HEK293 (cell line): Measurements from ENCODE around the gene TAF10.
A peak's percentile ranks its signal among the peaks of the same experiment; 100 is the strongest.

Experiments used
- GLI2 ChIP-seq: fragments of 450-650 bp; formaldehyde crosslinking; IDR thresholded peaks from 2 replicates; pipeline ENCODE4; 2017; ENCODE audit warnings: missing biosample characterization, missing genetic modification characterization, low read depth, borderline replicate concordance
- HOXA7 ChIP-seq: sonication (generic); formaldehyde crosslinking; IDR thresholded peaks from 2 replicates; pipeline ENCODE4 v1.8.1; 2022; ENCODE audit warnings: missing genetic modification reagents, borderline replicate concordance
- HOXC10 ChIP-seq: sonication (generic); formaldehyde crosslinking; IDR thresholded peaks from 2 replicates; pipeline ENCODE4 v1.8.1; 2023; ENCODE audit warnings: mild to moderate bottlenecking, missing genetic modification reagents
- KLF1 ChIP-seq: fragments of 450-650 bp; formaldehyde crosslinking; IDR thresholded peaks from 2 replicates; pipeline ENCODE4 v1.5.1; 2016; ENCODE audit warnings: missing biosample characterization, missing genetic modification characterization
- RBAK ChIP-seq: fragments of 450-650 bp; formaldehyde crosslinking; IDR thresholded peaks from 2 replicates; pipeline ENCODE4 v1.5.1; 2016; ENCODE audit warnings: missing biosample characterization, missing genetic modification characterization
- REPIN1 ChIP-seq: fragments of 450-650 bp; formaldehyde crosslinking; IDR thresholded peaks from 2 replicates; pipeline ENCODE4 v1.5.1; 2017; ENCODE audit warnings: missing biosample characterization, missing genetic modification characterization, low read depth
- SCRT1 ChIP-seq: fragments of 450-650 bp; formaldehyde crosslinking; IDR thresholded peaks from 2 replicates; pipeline ENCODE4 v1.5.1; 2016; ENCODE audit warnings: missing biosample characterization, missing genetic modification characterization, borderline replicate concordance
- TRIM28 ChIP-seq: IDR thresholded peaks from 2 replicates; pipeline ENCODE4 v1.6.1; 2011; ENCODE audit warnings: low read length, control low read depth, borderline replicate concordance
- ZBTB17 ChIP-seq: fragments of 450-650 bp; formaldehyde crosslinking; IDR thresholded peaks from 2 replicates; pipeline ENCODE4 v1.5.1; 2016; ENCODE audit warnings: missing biosample characterization, missing genetic modification characterization
- ZBTB20 ChIP-seq: fragments of 450-650 bp; formaldehyde crosslinking; IDR thresholded peaks from 2 replicates; pipeline ENCODE4 v1.5.1; 2016; ENCODE audit warnings: missing biosample characterization, missing genetic modification characterization
- ZBTB21 ChIP-seq: fragments of 450-650 bp; formaldehyde crosslinking; IDR thresholded peaks from 2 replicates; pipeline ENCODE4 v1.5.1; 2017; ENCODE audit warnings: missing biosample characterization, missing genetic modification characterization
- ZNF211 ChIP-seq: fragments of 450-650 bp; formaldehyde crosslinking; IDR thresholded peaks from 2 replicates; pipeline ENCODE4 v1.5.1; 2016; ENCODE audit warnings: low read depth, missing biosample characterization, missing genetic modification characterization
- ZNF221 ChIP-seq: fragments of 450-650 bp; formaldehyde crosslinking; IDR thresholded peaks from 2 replicates; pipeline ENCODE4 v1.5.1; 2017; ENCODE audit warnings: missing biosample characterization, missing genetic modification characterization, borderline replicate concordance
- ZNF223 ChIP-seq: fragments of 450-650 bp; formaldehyde crosslinking; IDR thresholded peaks from 2 replicates; pipeline ENCODE4 v1.5.1; 2016; ENCODE audit warnings: missing biosample characterization, missing genetic modification characterization
- ZNF23 ChIP-seq: fragments of 450-650 bp; formaldehyde crosslinking; IDR thresholded peaks from 2 replicates; pipeline ENCODE4 v1.5.1; 2016; ENCODE audit warnings: missing biosample characterization, missing genetic modification characterization, borderline replicate concordance
- ZNF274 ChIP-seq, 2 experiments: fragments of 200-500 bp in 1 of 2; fragments of 450-650 bp in 1 of 2; sonication (Bioruptor generic) in 1 of 2; formaldehyde crosslinking in 1 of 2; IDR thresholded peaks; 2 replicates each; pipeline versions ENCODE4 v1.5.1 to v1.6.1; 2014 to 2016; ENCODE audit warnings: borderline replicate concordance in 1 of 2, inconsistent platforms in 1 of 2, low read length in 1 of 2, missing biosample characterization in 1 of 2, missing genetic modification characterization in 1 of 2
- ZNF324 ChIP-seq: fragments of 450-650 bp; formaldehyde crosslinking; IDR thresholded peaks from 2 replicates; pipeline ENCODE4 v1.5.1; 2016; ENCODE audit warnings: missing biosample characterization, missing genetic modification characterization
- ZNF391 ChIP-seq: fragments of 450-650 bp; formaldehyde crosslinking; IDR thresholded peaks from 2 replicates; pipeline ENCODE4 v1.5.1; 2016; ENCODE audit warnings: low read depth, missing biosample characterization, missing genetic modification characterization, borderline replicate concordance
- ZNF404 ChIP-seq: fragments of 450-650 bp; formaldehyde crosslinking; IDR thresholded peaks from 2 replicates; pipeline ENCODE4 v1.5.1; 2017; ENCODE audit warnings: missing biosample characterization, missing genetic modification characterization
- ZNF416 ChIP-seq: fragments of 450-650 bp; formaldehyde crosslinking; IDR thresholded peaks from 2 replicates; pipeline ENCODE4 v1.5.1; 2016; ENCODE audit warnings: missing biosample characterization, missing genetic modification characterization
- ZNF473 ChIP-seq: fragments of 450-650 bp; formaldehyde crosslinking; IDR thresholded peaks from 2 replicates; pipeline ENCODE4 v1.5.1; 2017; ENCODE audit warnings: missing biosample characterization, missing genetic modification characterization
- ZNF48 ChIP-seq: fragments of 450-650 bp; formaldehyde crosslinking; IDR thresholded peaks from 2 replicates; pipeline ENCODE4 v1.5.1; 2016; ENCODE audit warnings: missing biosample characterization, missing genetic modification characterization
- ZNF510 ChIP-seq: fragments of 450-650 bp; formaldehyde crosslinking; IDR thresholded peaks from 2 replicates; pipeline ENCODE4 v1.5.1; 2018; ENCODE audit warnings: mild to moderate bottlenecking, missing genetic modification characterization, missing biosample characterization; ENCODE audit not compliant: insufficient replicate concordance
- ZNF747 ChIP-seq: fragments of 450-650 bp; formaldehyde crosslinking; IDR thresholded peaks from 2 replicates; pipeline ENCODE4 v1.5.1; 2016; ENCODE audit warnings: missing biosample characterization, missing genetic modification characterization
- ZNF792 ChIP-seq: fragments of 450-650 bp; formaldehyde crosslinking; IDR thresholded peaks from 2 replicates; pipeline ENCODE4 v1.5.1; 2016; ENCODE audit warnings: missing biosample characterization, missing genetic modification characterization
- ZSCAN16 ChIP-seq: fragments of 450-650 bp; formaldehyde crosslinking; IDR thresholded peaks from 2 replicates; pipeline ENCODE4 v1.5.1; 2016; ENCODE audit warnings: missing biosample characterization, missing genetic modification characterization
- ZSCAN23 ChIP-seq: fragments of 450-650 bp; formaldehyde crosslinking; IDR thresholded peaks from 2 replicates; pipeline ENCODE4 v1.5.1; 2016; ENCODE audit warnings: missing biosample characterization, missing genetic modification characterization
- TF ChIP-seq, protein P1 (sequence below): fragments of 450-650 bp; formaldehyde crosslinking; IDR thresholded peaks from 2 replicates; pipeline ENCODE4 v1.5.1; 2016; ENCODE audit warnings: missing biosample characterization, missing genetic modification characterization
- TF ChIP-seq, protein P2 (sequence below): fragments of 450-650 bp; formaldehyde crosslinking; IDR thresholded peaks from 2 replicates; pipeline ENCODE4 v1.5.1; 2016; ENCODE audit warnings: missing biosample characterization, missing genetic modification characterization
- TF ChIP-seq, protein P3 (sequence below): fragments of 450-650 bp; formaldehyde crosslinking; IDR thresholded peaks from 2 replicates; pipeline ENCODE4 v1.5.1; 2016; ENCODE audit warnings: missing biosample characterization, missing genetic modification characterization
- TF ChIP-seq, protein P4 (sequence below): fragments of 450-650 bp; formaldehyde crosslinking; IDR thresholded peaks from 2 replicates; pipeline ENCODE4 v1.5.1; 2016; ENCODE audit warnings: missing biosample characterization, missing genetic modification characterization
- TF ChIP-seq, protein P5 (sequence below): fragments of 450-650 bp; formaldehyde crosslinking; IDR thresholded peaks from 2 replicates; pipeline ENCODE4 v1.5.1; 2016; ENCODE audit warnings: missing biosample characterization, missing genetic modification characterization

TAF10 gene

DNA sequence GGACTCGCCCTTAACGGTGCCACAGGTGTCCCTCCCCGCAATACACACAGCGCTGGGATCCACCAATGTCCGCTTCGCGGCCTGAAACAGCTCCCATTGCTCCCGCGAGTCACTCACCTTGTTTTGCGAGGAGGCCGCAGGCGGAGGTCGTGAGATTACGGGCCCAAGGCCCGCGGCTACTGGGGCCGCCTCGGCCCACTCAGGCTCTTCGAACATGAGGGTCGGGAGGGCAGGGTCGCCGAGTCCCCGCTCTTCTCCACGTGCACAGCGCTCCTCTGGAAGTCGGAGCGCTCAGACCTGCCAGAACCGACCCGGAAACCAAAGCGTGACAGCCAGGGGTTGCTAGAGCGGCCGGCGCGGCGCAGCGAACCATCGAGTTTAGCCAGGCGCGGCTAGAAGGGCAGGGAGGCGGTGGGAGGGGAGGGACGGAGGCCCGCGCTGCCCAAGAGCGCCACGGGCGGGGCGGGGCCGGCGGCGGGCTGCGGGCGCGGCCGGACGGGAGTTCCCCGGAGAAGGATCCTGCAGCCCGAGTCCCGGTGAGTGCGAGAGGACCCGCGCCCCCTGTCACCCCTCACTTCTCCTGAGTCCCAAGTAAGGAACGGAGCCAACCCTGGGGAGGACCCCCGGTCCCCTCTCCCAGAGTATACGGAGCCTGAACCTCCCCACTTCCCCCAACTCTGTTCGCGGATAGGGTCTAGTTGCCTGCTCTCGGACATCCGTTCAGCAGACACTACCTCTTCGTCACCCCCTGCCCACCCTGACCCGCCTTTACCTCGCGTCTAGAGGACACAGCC, 8.5 kb downstream of the TAF10 start, which contains the start of the genes ILK and RRP8 (continued):
- TF ChIP-seq ZNF324 (0 out of 2 replicates have a peak, but pooled peaks have one; percentile 70), ZNF223 (tag by site-specific recombination) (no peak), ZNF391 (no peak), HOXC10 (CRISPR knock-in tag) (no peak), ZNF473 (no peak), ZBTB20 (tag by site-specific recombination) (peak; percentile 97), ZBTB17 (tag by site-specific recombination) (peak; percentile 39; the same call in 1 of the 2 replicates), ZSCAN16 (tag by site-specific recombination) (no peak), TRIM28 (peak; percentile 85), HOXA7 (no peak), ZNF221 (no peak), ZNF23 (tag by site-specific recombination) (no peak), RBAK (tag by site-specific recombination) (no peak), ZNF48 (tag by site-specific recombination) (no peak), ZSCAN23 (tag by site-specific recombination) (peak; percentile 18; the same call in 1 of the 2 replicates), SCRT1 (tag by site-specific recombination) (peak; percentile 85), ZNF510 (no peak), ZNF211 (tag by site-specific recombination) (no peak), ZNF274 (IDR thresholded peaks at IDR 0.05; ENCODE audit: low read length) (no peak), ZNF274 (tag by site-specific recombination; IDR thresholded peaks at IDR 0.05; ENCODE audit: borderline replicate concordance) (no peak), ZBTB21 (tag by site-specific recombination) (no peak), ZNF404 (tag by site-specific recombination) (no peak), ZNF416 (tag by site-specific recombination) (no peak), KLF1 (tag by site-specific recombination) (no peak), GLI2 (tag by site-specific recombination) (no peak), REPIN1 (tag by site-specific recombination) (no peak), ZNF792 (tag by site-specific recombination) (no peak), ZNF747 (tag by site-specific recombination) (no peak)
- TF ChIP-seq, protein P1, sequence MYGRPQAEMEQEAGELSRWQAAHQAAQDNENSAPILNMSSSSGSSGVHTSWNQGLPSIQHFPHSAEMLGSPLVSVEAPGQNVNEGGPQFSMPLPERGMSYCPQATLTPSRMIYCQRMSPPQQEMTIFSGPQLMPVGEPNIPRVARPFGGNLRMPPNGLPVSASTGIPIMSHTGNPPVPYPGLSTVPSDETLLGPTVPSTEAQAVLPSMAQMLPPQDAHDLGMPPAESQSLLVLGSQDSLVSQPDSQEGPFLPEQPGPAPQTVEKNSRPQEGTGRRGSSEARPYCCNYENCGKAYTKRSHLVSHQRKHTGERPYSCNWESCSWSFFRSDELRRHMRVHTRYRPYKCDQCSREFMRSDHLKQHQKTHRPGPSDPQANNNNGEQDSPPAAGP (tag by site-specific recombination) = 0 out of 2 replicates have a peak, but pooled peaks have one; percentile 24
- TF ChIP-seq, protein P2, sequence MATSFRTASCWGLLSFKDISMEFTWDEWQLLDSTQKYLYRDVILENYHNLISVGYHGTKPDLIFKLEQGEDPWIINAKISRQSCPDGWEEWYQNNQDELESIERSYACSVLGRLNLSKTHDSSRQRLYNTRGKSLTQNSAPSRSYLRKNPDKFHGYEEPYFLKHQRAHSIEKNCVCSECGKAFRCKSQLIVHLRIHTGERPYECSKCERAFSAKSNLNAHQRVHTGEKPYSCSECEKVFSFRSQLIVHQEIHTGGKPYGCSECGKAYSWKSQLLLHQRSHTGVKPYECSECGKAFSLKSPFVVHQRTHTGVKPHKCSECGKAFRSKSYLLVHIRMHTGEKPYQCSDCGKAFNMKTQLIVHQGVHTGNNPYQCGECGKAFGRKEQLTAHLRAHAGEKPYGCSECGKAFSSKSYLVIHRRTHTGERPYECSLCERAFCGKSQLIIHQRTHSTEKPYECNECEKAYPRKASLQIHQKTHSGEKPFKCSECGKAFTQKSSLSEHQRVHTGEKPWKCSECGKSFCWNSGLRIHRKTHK (tag by site-specific recombination) = no peak
- TF ChIP-seq, protein P3, sequence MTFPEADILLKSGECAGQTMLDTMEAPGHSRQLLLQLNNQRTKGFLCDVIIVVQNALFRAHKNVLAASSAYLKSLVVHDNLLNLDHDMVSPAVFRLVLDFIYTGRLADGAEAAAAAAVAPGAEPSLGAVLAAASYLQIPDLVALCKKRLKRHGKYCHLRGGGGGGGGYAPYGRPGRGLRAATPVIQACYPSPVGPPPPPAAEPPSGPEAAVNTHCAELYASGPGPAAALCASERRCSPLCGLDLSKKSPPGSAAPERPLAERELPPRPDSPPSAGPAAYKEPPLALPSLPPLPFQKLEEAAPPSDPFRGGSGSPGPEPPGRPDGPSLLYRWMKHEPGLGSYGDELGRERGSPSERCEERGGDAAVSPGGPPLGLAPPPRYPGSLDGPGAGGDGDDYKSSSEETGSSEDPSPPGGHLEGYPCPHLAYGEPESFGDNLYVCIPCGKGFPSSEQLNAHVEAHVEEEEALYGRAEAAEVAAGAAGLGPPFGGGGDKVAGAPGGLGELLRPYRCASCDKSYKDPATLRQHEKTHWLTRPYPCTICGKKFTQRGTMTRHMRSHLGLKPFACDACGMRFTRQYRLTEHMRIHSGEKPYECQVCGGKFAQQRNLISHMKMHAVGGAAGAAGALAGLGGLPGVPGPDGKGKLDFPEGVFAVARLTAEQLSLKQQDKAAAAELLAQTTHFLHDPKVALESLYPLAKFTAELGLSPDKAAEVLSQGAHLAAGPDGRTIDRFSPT = no peak
- TF ChIP-seq, protein P4, sequence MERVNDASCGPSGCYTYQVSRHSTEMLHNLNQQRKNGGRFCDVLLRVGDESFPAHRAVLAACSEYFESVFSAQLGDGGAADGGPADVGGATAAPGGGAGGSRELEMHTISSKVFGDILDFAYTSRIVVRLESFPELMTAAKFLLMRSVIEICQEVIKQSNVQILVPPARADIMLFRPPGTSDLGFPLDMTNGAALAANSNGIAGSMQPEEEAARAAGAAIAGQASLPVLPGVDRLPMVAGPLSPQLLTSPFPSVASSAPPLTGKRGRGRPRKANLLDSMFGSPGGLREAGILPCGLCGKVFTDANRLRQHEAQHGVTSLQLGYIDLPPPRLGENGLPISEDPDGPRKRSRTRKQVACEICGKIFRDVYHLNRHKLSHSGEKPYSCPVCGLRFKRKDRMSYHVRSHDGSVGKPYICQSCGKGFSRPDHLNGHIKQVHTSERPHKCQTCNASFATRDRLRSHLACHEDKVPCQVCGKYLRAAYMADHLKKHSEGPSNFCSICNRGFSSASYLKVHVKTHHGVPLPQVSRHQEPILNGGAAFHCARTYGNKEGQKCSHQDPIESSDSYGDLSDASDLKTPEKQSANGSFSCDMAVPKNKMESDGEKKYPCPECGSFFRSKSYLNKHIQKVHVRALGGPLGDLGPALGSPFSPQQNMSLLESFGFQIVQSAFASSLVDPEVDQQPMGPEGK (tag by site-specific recombination) = peak; percentile 26; the same call in 1 of the 2 replicates
- TF ChIP-seq, protein P5, sequence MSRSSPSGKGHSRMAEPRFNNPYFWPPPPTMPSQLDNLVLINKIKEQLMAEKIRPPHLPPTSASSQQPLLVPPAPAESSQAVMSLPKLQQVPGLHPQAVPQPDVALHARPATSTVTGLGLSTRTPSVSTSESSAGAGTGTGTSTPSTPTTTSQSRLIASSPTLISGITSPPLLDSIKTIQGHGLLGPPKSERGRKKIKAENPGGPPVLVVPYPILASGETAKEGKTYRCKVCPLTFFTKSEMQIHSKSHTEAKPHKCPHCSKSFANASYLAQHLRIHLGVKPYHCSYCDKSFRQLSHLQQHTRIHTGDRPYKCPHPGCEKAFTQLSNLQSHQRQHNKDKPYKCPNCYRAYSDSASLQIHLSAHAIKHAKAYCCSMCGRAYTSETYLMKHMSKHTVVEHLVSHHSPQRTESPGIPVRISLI (tag by site-specific recombination) = no peak
